Uterus (tissue), 4 donors: ENCODE data around the gene NTN5. TPM values are rescaled to one million over a fixed set of nuclear protein-coding genes. Genes with fewer than 3 reads are reported as not detected.

Experiments used
- DNase-seq, 2 donors: peaks; one replicate each; pipeline ENCODE4 v3.0.0-alpha.2; 2019 to 2020
- H3K27ac ChIP-seq, 2 donors: fragments of 200-600 bp; sonication (generic); 1 replicate in 1 of 2; 2 replicates in 1 of 2; pipeline ENCODE4 v1.5.1; 2016 to 2018
- H3K27me3 ChIP-seq, 2 donors: fragments of 200-600 bp; sonication (generic); one replicate each; pipeline ENCODE4 v1.5.1; 2018 to 2019; ENCODE audit warnings: control low read depth in 1 of 2
- H3K36me3 ChIP-seq, 2 donors: fragments of 200-600 bp; sonication (generic); one replicate each; pipeline ENCODE4 v1.5.1; 2019; ENCODE audit warnings: control low read depth in 1 of 2
- H3K4me1 ChIP-seq, 2 donors: fragments of 200-600 bp; sonication (generic); one replicate each; pipeline ENCODE4 v1.5.1; 2018 to 2019; ENCODE audit warnings: control low read depth in 1 of 2
- H3K4me3 ChIP-seq, 2 donors: fragments of 200-600 bp; sonication (generic); 1 replicate in 1 of 2; 2 replicates in 1 of 2; pipeline ENCODE4 v1.5.1; 2018 to 2019; ENCODE audit warnings: mild to moderate bottlenecking in 1 of 2
- H3K9me3 ChIP-seq, 2 donors: fragments of 200-600 bp; sonication (generic); one replicate each; pipeline ENCODE4 v1.5.1; 2019; ENCODE audit warnings: control low read depth in 1 of 2
- CTCF ChIP-seq, 4 experiments: fragments of 200-600 bp in 2 of 4; fragments of 450-650 bp in 2 of 4; sonication (generic) in 2 of 4; IDR thresholded peaks; one replicate each; pipeline ENCODE4 v1.5.1; 2016 to 2019; ENCODE audit warnings: antibody characterized with exemption in 4 of 4, mild to moderate bottlenecking in 2 of 4, moderate library complexity in 1 of 4
- POLR2A ChIP-seq, 2 donors: fragments of 450-650 bp; IDR thresholded peaks; one replicate each; pipeline ENCODE4 v1.6.1; 2016; ENCODE audit warnings: antibody characterized with exemption in 2 of 2, mild to moderate bottlenecking in 1 of 2, moderate library complexity in 1 of 2
- intact Hi-C: fragments of 100-400 bp; cut with DNase I; formaldehyde crosslinking; loops from one replicate; pipeline ENCODE4 v1.15.1; 2023; ENCODE audit warnings: low total_unique reads
- total RNA-seq, 4 donors: library from RNA; depleted of rRNA in 3 of 4; stranded (reverse); fragments of >200 nt in 3 of 4; gene quantifications; one replicate each; pipeline versions ENCODE4 v1.1.0 to v1.2.4, GENCODE V29; 2014 to 2023
- donor health status: DM: yes; HTN: yes; CAD: no.

NTN5 gene
- total RNA-seq, 4 donors from 2014 or later = 1.1 to 4.1 TPM; not detected in 2

DNA sequence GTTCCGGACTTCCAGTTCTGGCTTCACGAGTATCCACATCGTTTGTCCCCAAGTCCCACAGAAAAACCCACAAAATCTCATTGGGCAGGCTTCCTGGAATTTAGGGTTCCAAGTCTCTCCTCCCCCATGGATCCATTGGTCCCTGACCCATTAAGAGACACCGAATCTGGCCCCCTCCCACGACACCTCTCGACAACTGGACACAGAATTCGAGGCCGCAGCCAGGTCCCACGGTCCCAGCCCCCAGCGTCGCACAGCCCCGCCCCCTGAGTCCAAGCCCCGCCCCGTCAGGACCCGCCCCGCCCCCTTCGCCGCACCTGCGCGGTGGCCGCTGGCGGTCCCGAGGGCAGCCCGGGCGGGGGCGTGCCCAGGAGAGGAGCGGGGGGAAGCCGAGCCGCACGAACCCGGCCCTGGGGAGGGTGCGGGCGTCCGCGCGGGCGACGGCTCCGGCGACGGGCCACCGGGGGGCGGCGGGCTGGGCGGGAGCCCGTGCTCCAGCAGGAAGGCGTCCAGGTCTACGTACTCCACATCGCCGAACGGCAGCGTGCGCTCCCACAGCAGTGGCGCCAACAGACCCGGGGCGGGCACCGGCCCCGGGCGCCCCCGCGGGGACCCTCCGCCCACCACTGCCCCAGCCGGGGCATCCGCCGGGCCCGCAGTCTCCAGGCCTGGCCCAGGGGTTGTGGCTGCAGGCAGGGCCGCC lies 37.4 kb downstream of the NTN5 start:
- Histone ChIP-seq H3K36me3 (no peaks in the 10 kb centered on the region), H3K9me3 (no peaks in the 10 kb centered on the region), H3K27me3 (no peaks in the 10 kb centered on the region), H3K27ac (peak overlapping the region; percentile 96 to 99), H3K4me3 (peak overlapping the region; percentile 49 to 54), H3K4me1 (peaks cover 10 to 18% of the 10 kb centered on the region in 2 donors)
- intact Hi-C loops = no loop called here
- peak; percentile 75 to 80 for DNase-seq
- no peak for TF ChIP-seq CTCF (IDR thresholded peaks at IDR 0.05)
- peak; percentile 78 to 81 for TF ChIP-seq POLR2A (IDR thresholded peaks at IDR 0.05)

- Histone ChIP-seq H3K27ac (peak overlapping the region; percentile 96 to 99), H3K27me3 (no peaks in the 10 kb centered on the region), H3K36me3 (no peaks in the 10 kb centered on the region), H3K4me3 (peak overlapping the region; percentile 23 to 54), H3K4me1 (peaks cover 18% of the 10 kb centered on the region in 2 donors), H3K9me3 (no peaks in the 10 kb centered on the region)
- intact Hi-C loops = no loop called here
- peak in 1 of 4 experiments; percentile 31 for TF ChIP-seq CTCF (IDR thresholded peaks at IDR 0.05)
- peak; percentile 73 to 78 for TF ChIP-seq POLR2A (IDR thresholded peaks at IDR 0.05)
- peak; percentile 97 to 98 for DNase-seq
Measured at GRCh38 chr19:48634424-48635262, 38.2 kb downstream of the NTN5 start.

DNA sequence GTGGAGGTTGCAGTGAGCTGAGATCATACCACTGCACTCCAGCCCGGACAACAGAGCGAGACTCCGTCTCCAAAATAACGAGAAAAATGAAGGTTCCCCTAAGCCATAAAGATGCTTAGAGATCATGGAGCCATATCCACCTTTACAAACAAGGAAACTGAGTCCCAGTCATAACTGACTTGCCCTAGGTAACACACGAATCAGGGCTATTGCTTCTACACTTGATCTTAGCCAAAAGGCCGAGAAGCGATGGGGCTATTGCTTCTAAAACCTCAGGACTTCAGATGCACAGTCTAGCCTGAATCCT lies 38.8 kb downstream of the NTN5 start:
- Histone ChIP-seq H3K27ac (peak overlapping the region; percentile 96 to 99), H3K36me3 (no peaks in the 10 kb centered on the region), H3K4me3 (peak overlapping the region; percentile 12 to 23), H3K9me3 (no peaks in the 10 kb centered on the region), H3K4me1 (peaks cover 18 to 20% of the 10 kb centered on the region in 2 donors), H3K27me3 (no peaks in the 10 kb centered on the region)
- DNase-seq = no peak
- TF ChIP-seq POLR2A (IDR thresholded peaks at IDR 0.05) = no peak
- TF ChIP-seq CTCF (IDR thresholded peaks at IDR 0.05) = no peak
- intact Hi-C loops = no loop called here

GRCh38 chr19:48633148-48634035 lies 39.4 kb downstream of the NTN5 start:
- Histone ChIP-seq H3K4me1 (peaks cover 12 to 20% of the 10 kb centered on the region in 2 donors), H3K9me3 (no peaks in the 10 kb centered on the region)

More at GRCh38 chr19:48633148-48634035, 39.4 kb downstream of the NTN5 start:
- intact Hi-C loops = no loop called here
- peak overlapping the region; percentile 12 to 23 for H3K4me3 ChIP-seq
- H3K27me3 ChIP-seq = no peaks in the 10 kb centered on the region
- no peaks in the 10 kb centered on the region for H3K36me3 ChIP-seq
- peak overlapping the region; percentile 96 to 99 for H3K27ac ChIP-seq
- DNase-seq = peak in 1 of 2 donors; percentile 55
- TF ChIP-seq CTCF (IDR thresholded peaks at IDR 0.05) (no peak), POLR2A (IDR thresholded peaks at IDR 0.05) (no peak)
